ENCODE data around the gene FASN.

- TF ChIP-seq CTCF (IDR thresholded peaks at IDR 0.05; ENCODE audit: poor library complexity, severe bottlenecking) = no peak
- TF ChIP-seq SMC3 (conservative IDR thresholded peaks at IDR 0.05; ENCODE audit: poor library complexity) = no peak
- TF ChIP-seq TAF1 (IDR thresholded peaks at IDR 0.05; ENCODE audit: low read depth) = no peak
- TF ChIP-seq POLR2AphosphoS5 (IDR thresholded peaks at IDR 0.05) = no peak
- no peak for TF ChIP-seq MXI1 (conservative IDR thresholded peaks at IDR 0.05; ENCODE audit: poor library complexity, severe bottlenecking)
- no peak for TF ChIP-seq EP300 (conservative IDR thresholded peaks at IDR 0.05; ENCODE audit: poor library complexity, severe bottlenecking)
- no peak for TF ChIP-seq EZH2 (IDR thresholded peaks at IDR 0.05; ENCODE audit: borderline replicate concordance, insufficient read depth, low read length, poor library complexity, severe bottlenecking)
- TF ChIP-seq REST (IDR thresholded peaks at IDR 0.05; ENCODE audit: borderline replicate concordance) = no peak
These were observed 20.9 kb upstream of the FASN start for GRCh38 chr17:82118815-82119380.
